Measurements from ENCODE around the gene MRPL2.

MRPL2 gene

DNA sequence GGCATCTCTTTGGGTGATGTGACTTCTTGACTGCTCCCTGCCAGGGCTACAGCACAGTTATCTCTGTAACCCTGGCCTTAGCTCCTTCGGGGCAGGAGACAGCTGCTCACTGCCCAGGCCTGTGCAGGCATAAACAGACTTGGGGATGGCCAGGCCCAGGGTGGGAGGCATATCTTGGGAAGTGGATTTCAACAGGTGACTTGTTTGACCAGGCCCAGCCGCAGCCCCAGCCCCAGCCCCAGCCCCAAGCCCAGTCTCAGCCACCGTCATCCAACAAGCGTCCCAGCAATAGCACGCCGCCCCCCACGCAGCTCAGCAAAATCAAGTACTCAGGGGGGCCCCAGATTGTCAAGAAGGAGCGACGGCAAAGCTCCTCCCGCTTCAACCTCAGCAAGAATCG is 53.0 kb downstream of the MRPL2 start:
- no peak for DNase-seq (ENCODE audit: low read depth)
- no peak for TF ChIP-seq CTCF (IDR thresholded peaks at IDR 0.05; ENCODE audit: control insufficient read depth, extremely low read depth, insufficient read depth)
- H3K4me3 ChIP-seq (ENCODE audit: low read depth, low read length), result no peak overlapping the region

- no peak for DNase-seq (ENCODE audit: low read depth)
- H3K4me3 ChIP-seq (ENCODE audit: low read depth, low read length), result no peak overlapping the region
- no peak for TF ChIP-seq CTCF (IDR thresholded peaks at IDR 0.05; ENCODE audit: control insufficient read depth, extremely low read depth, insufficient read depth)
Measured at GRCh38 chr6:43005844-43006243, 53.4 kb downstream of the MRPL2 start.
